ENCODE results near the gene HNMT.

- TF ChIP-seq CTCF (optimal IDR thresholded peaks at IDR 0.05 in 1 of 3, IDR thresholded peaks at IDR 0.05 in 1 of 3, conservative IDR thresholded peaks at IDR 0.05 in 1 of 3; ENCODE audit: extremely low read depth in 1 of 3, insufficient read depth in 2 of 3, low read length in 3 of 3) (no peak), EZH2 (IDR thresholded peaks at IDR 0.05; ENCODE audit: low read length) (no peak)
These were observed 673 bp upstream of the HNMT start for GRCh38 chr2:137963535-137964065.
